Mucosa of descending colon (tissue), 3 donors: Measurements from ENCODE around the gene PCDH12. TPM values are rescaled to one million over a fixed set of nuclear protein-coding genes. Genes with fewer than 3 reads are reported as not detected.

ENCODE experiments used
- ATAC-seq: fragments of 200-7000 bp; cut with Tn5 transposase; one replicate; pipeline ENCODE4 v1.9.1; 2020; ENCODE audit warnings: mild to moderate bottlenecking, moderate library complexity
- DNase-seq, 3 donors: peaks; one replicate each; pipeline ENCODE4 v3.0.0-alpha.2; 2020
- H3K36me3 ChIP-seq: fragments of 200-600 bp; one replicate; pipeline ENCODE4 v1.8.0; 2021; ENCODE audit warnings: low read depth, mild to moderate bottlenecking
- H3K4me1 ChIP-seq: fragments of 200-600 bp; one replicate; pipeline ENCODE4 v1.8.0; 2021; ENCODE audit warnings: low read depth, mild to moderate bottlenecking
- H3K4me3 ChIP-seq: fragments of 200-600 bp; one replicate; pipeline ENCODE4 v1.8.0; 2021; ENCODE audit warnings: mild to moderate bottlenecking
- H3K9me3 ChIP-seq: fragments of 200-600 bp; one replicate; pipeline ENCODE4 v1.8.0; 2021; ENCODE audit warnings: mild to moderate bottlenecking
- intact Hi-C, 2 donors: fragments of 100-400 bp; cut with DNase I in 1 of 2; cut with micrococcal nuclease in 1 of 2; formaldehyde crosslinking; loops; one replicate each; pipeline versions ENCODE4 v1.11.0 to v1.11.1; 2022; cut with DNase I, micrococcal nuclease
- total RNA-seq, 3 donors: library from RNA; stranded (reverse); fragmentation: NEBNext Ultra II Directional in 2 of 3; extraction: Animal tissue kit (Norgen Biotek cat#: 25700) in 2 of 3; gene quantifications; one replicate each; pipeline versions ENCODE4 v1.2.1 to v1.2.4, GENCODE V29; 2021 to 2023
- TF ChIP-seq, protein P1 (sequence below): fragments of 200-600 bp; IDR thresholded peaks from one replicate; pipeline ENCODE4 v1.8.0; 2022; ENCODE audit warnings: antibody characterized with exemption, mild to moderate bottlenecking
- donor health status: DM: no; HTN: no; CAD: no; lungs with moderate emphysema.
- donor health status: DM: no; HTN: no; CAD: no.
- donor health status: DM: no; HTN: yes; CAD: no.

PCDH12 gene
- total RNA-seq, 3 donors from 2014 or later, result 1.2 to 3.2 (median 2.2) TPM

DNA sequence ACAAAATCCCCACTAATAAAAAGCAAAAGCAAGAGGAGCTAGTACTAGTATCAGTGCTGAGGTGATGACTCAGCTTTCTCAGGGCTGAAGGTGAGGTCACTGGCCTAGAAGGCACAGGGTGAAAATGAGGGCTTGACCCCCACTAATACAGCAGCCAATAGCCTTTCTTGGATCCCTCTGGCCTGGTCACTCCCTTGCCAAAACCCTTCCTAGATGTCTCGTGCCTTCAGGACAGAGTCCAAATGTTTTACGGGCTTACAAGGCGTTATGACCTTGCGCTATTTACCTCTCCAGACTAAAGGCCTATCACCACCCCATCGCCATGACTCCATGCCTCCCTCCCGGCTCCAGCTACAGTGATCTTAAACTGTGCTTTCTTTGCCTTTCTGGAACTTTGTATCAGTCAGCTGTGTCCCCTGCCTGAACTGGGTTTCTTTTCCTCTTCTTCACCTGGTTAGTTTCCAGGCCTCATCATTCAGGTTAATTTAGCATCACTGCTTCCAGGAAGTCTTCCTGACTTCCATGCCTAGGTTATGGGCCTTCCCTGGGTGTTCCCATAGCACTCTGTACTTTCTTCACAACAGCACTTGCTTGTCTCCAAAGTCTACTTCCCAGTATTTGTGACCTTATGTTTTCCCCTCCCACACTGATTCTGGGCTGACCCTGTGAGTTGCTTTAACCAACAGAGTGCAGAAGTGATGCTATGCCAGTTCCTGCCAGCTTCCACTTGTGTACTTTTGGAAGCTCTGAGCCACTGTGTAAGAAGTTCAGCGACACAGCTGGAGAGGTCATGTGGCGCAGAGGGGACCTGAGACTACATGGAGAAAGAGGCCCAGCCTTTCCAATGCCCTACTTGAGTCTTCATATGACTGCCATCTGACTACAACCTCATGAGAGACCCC is 38.5 kb downstream of the PCDH12 start:
- TF ChIP-seq, protein P1, sequence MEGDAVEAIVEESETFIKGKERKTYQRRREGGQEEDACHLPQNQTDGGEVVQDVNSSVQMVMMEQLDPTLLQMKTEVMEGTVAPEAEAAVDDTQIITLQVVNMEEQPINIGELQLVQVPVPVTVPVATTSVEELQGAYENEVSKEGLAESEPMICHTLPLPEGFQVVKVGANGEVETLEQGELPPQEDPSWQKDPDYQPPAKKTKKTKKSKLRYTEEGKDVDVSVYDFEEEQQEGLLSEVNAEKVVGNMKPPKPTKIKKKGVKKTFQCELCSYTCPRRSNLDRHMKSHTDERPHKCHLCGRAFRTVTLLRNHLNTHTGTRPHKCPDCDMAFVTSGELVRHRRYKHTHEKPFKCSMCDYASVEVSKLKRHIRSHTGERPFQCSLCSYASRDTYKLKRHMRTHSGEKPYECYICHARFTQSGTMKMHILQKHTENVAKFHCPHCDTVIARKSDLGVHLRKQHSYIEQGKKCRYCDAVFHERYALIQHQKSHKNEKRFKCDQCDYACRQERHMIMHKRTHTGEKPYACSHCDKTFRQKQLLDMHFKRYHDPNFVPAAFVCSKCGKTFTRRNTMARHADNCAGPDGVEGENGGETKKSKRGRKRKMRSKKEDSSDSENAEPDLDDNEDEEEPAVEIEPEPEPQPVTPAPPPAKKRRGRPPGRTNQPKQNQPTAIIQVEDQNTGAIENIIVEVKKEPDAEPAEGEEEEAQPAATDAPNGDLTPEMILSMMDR, result no peak
- no peaks in the 10 kb centered on the region for H3K36me3 ChIP-seq
- no peaks in the 10 kb centered on the region for H3K9me3 ChIP-seq
- intact Hi-C loops, result no loop called here
- no peak overlapping the region for H3K4me3 ChIP-seq
- peaks cover 28% of the 10 kb centered on the region for H3K4me1 ChIP-seq
- ATAC-seq, result peak; percentile 39
- peak in 1 of 3 donors; percentile 58 for DNase-seq

DNA sequence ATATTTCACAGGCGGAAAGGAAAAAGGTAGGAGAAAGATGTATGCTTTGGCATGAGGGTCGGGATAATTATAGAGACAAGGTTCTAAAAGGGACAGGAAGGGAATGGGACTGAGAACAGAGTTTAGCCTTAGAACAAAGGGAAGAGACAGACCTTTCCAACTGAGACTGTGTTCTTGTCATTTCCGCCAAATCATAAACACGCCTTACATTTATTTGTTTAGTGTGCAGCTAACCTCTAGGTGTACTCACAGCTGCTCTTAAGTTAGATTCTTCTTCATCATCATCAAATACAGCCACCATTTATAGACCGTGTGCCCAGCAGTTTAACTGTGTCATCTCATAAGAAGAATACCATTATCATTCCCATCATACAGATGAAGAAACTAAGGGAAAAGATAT is 40.2 kb downstream of the PCDH12 start:
- no peak overlapping the region for H3K4me3 ChIP-seq
- TF ChIP-seq, protein P1, result no peak
- ATAC-seq (peak; percentile 75), DNase-seq (no peak)
- intact Hi-C loops, result no loop called here
- no peaks in the 10 kb centered on the region for H3K36me3 ChIP-seq
- H3K9me3 ChIP-seq, result no peaks in the 10 kb centered on the region
- peaks cover 26% of the 10 kb centered on the region for H3K4me1 ChIP-seq

DNA sequence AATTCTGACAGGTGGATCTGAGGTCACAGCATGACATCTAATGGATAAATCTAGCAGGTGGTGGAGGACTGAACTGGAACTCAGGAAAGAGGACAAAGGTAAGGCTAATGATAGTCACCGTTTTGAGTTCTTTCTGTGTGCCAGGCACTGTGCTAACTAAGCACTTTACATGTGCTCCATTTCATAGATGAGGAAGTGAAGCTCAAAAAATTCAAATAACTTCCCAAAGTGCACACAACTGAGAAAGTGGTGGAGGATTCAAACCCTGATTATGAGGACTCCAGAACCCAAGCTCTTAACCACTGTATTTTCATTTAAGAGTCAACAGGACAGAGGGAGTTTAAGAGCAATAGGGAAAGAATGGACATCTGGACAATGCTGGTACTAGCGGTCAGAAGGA is 41.5 kb downstream of the PCDH12 start:
- ATAC-seq (no peak), DNase-seq (no peak)
- intact Hi-C loops, result no loop called here
- Histone ChIP-seq H3K9me3 (no peaks in the 10 kb centered on the region), H3K4me3 (no peak overlapping the region), H3K36me3 (no peaks in the 10 kb centered on the region), H3K4me1 (peaks cover 26% of the 10 kb centered on the region)
- TF ChIP-seq, protein P1, result no peak

DNA sequence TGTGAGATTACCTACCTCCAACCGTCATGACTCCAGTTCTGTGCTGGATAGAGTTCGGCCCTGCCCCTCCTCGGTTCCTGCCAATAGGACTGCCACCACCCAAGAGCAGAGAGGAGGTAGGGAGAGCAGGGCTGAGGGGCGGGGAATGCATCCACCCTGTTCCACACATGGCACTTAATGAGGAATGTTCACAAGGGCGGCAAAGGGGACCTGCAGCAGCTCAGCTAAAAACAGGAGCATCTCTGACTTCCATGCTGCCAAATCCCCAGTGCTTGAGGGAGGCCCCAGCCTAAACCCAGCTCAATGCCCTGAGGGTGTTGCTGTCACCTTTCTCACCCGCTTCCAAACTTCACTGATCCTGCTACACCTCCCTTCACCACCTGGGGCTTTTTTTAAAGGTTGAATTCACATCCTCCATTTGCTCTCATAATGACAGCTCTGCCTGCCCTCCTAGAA is 42.1 kb downstream of the PCDH12 start:
- no peaks in the 10 kb centered on the region for H3K36me3 ChIP-seq
- ATAC-seq (peak; percentile 53), DNase-seq (peak; percentile 23 to 60 (median 52))
- intact Hi-C loops, result no loop called here
- no peak overlapping the region for H3K4me3 ChIP-seq
- H3K9me3 ChIP-seq, result no peaks in the 10 kb centered on the region
- TF ChIP-seq, protein P1, result no peak
- peaks cover 26% of the 10 kb centered on the region for H3K4me1 ChIP-seq

DNA sequence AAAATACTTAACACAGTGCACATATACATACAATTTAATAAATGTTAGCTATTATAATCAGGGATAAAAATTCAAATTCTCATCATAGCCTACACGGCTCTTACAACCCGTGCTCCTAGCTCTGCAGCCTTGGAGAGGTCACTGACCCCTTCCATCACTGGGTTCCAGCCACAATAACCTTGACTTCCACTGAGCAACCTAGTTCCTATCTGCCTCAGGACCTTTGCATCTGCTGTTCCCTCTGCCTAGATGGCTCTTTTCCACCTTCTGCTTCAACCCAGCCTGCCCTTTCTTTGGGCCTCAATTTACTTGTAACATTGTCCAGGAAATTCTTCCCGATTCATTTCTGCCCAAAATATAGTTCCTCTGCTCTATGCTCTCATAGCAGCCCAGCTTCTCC is 43.2 kb downstream of the PCDH12 start:
- Histone ChIP-seq H3K4me3 (no peak overlapping the region), H3K36me3 (no peaks in the 10 kb centered on the region), H3K9me3 (no peaks in the 10 kb centered on the region), H3K4me1 (peaks cover 24% of the 10 kb centered on the region)
- DNase-seq (no peak), ATAC-seq (no peak)
- TF ChIP-seq, protein P1, result no peak
- intact Hi-C loops, result no loop called here
